HCT116 (cell line): ENCODE data around the gene G2E3. TPM values are rescaled to one million over a fixed set of nuclear protein-coding genes. Genes with fewer than 3 reads are reported as not detected.
A peak's percentile ranks its signal among the peaks of the same experiment; 100 is the strongest.

Experiments
- ATAC-seq: fragments of 200-7000 bp; cut with Tn5 transposase; 2 replicates; pipeline ENCODE4 v1.9.1; 2020; ENCODE audit warnings: mild to moderate bottlenecking, moderate library complexity
- BruUV-seq: library from RNA; stranded (reverse); fragments of 400-500 nt; replicated peaks from 2 replicates; lab custom pipeline; 2021; lab: Mats Ljungman, UMichigan
- CTCF ChIA-PET: fragments of 300-600 bp; sonication (Branson Sonifier 250); formaldehyde crosslinking; loops from one replicate; lab custom pipeline; 2021; ENCODE audit warnings: antibody characterized with exemption; lab: Charles Lee
- POLR2A ChIA-PET: fragments of 300-600, 350-600 bp; sonication (Branson Sonifier 250); formaldehyde crosslinking; loops from one replicate; lab custom pipeline; 2021; ENCODE audit warnings: antibody characterized with exemption; lab: Charles Lee
- RAD21 ChIA-PET, 2 experiments: fragments of 300-600 bp; sonication (Branson Sonifier 250); formaldehyde crosslinking; loops; one replicate each; lab custom pipeline; 2023; ENCODE audit warnings: low total read pairs in 2 of 2; ENCODE audit not compliant: uncharacterized antibody in 2 of 2, unreplicated experiment in 2 of 2, low non-redundant PET in 1 of 2; lab: Charles Lee
- DNase-seq: peaks from one replicate; pipeline ENCODE4 v3.0.0-alpha.2; 2010; ENCODE audit warnings: low read depth, low spot score
- H2AFZ ChIP-seq: fragments of 200-600 bp; shearing (Covaris generic), sonication (generic); 2 replicates; pipeline ENCODE4 v1.6.1; 2017; ENCODE audit warnings: low read depth, mixed run types, mixed read lengths, antibody characterized with exemption, low read length; ENCODE audit not compliant: poor library complexity, severe bottlenecking
- H3K27ac ChIP-seq: 2 replicates; pipeline ENCODE4 v1.5.1; 2012; ENCODE audit warnings: low read depth, low read length
- H3K27me3 ChIP-seq: fragments of 200-600 bp; sonication (generic); 2 replicates; pipeline ENCODE4 v1.6.1; 2016; ENCODE audit warnings: mixed run types, low read length, mixed read lengths; ENCODE audit not compliant: insufficient read depth
- H3K36me3 ChIP-seq, 2 experiments: fragments of 200-500 bp in 1 of 2; fragments of 200-600 bp in 1 of 2; sonication (Bioruptor generic) in 1 of 2; sonication (generic) in 1 of 2; 2 replicates each; pipeline versions ENCODE4 v1.5.1 to v1.6.1; 2014 to 2016; ENCODE audit warnings: low read length in 2 of 2, inconsistent platforms in 1 of 2, mixed read lengths in 1 of 2, mixed run types in 1 of 2; ENCODE audit not compliant: insufficient read depth in 2 of 2, control insufficient read depth in 1 of 2
- H3K4me1 ChIP-seq, 2 experiments: fragments of 200-600 bp in 1 of 2; sonication (generic) in 1 of 2; 2 replicates each; pipeline versions ENCODE4 v1.5.1 to v1.6.1; 2012 to 2017; ENCODE audit warnings: low read length in 2 of 2, inconsistent platforms in 1 of 2, mild to moderate bottlenecking in 1 of 2, mixed read lengths in 1 of 2, mixed run types in 1 of 2, moderate library complexity in 1 of 2; ENCODE audit not compliant: insufficient read depth in 2 of 2, control insufficient read depth in 1 of 2
- H3K4me2 ChIP-seq: fragments of 200-600 bp; sonication (generic); 2 replicates; pipeline ENCODE4 v1.6.1; 2017; ENCODE audit warnings: mixed run types, low read length, mixed read lengths
- H3K4me3 ChIP-seq, 2 experiments: fragments of 200-600 bp in 1 of 2; sonication (generic) in 1 of 2; replicated peaks in 1 of 2; 2 replicates each; pipeline ENCODE4 v1.5.1; 2011 to 2016; ENCODE audit warnings: low read length in 2 of 2, control low read depth in 1 of 2, low read depth in 1 of 2, mild to moderate bottlenecking in 1 of 2, mixed read lengths in 1 of 2, mixed run types in 1 of 2
- H3K79me2 ChIP-seq: fragments of 200-600 bp; sonication (generic); 2 replicates; pipeline ENCODE4 v1.6.1; 2017; ENCODE audit warnings: mild to moderate bottlenecking, mixed run types, low read length, moderate library complexity, mixed read lengths; ENCODE audit not compliant: insufficient read depth
- H3K9ac ChIP-seq: fragments of 200-600 bp; sonication (generic); 2 replicates; pipeline ENCODE4 v1.6.1; 2016; ENCODE audit warnings: low read length, mixed read lengths
- H3K9me2 ChIP-seq: fragments of 200-600 bp; sonication (generic), shearing (Covaris generic); 2 replicates; pipeline ENCODE4 v1.6.1; 2017; ENCODE audit warnings: mixed run types, mild to moderate bottlenecking, moderate library complexity; ENCODE audit not compliant: insufficient read depth
- H3K9me3 ChIP-seq, 2 experiments: fragments of 200-500 bp in 1 of 2; fragments of 200-600 bp in 1 of 2; sonication (Bioruptor generic) in 1 of 2; sonication (generic) in 1 of 2; 2 replicates each; pipeline ENCODE4 v1.6.1; 2014 to 2017; ENCODE audit warnings: low read length in 2 of 2, mixed read lengths in 2 of 2, inconsistent platforms in 1 of 2, low read depth in 1 of 2, mild to moderate bottlenecking in 1 of 2, mixed run types in 1 of 2, moderate library complexity in 1 of 2; ENCODE audit not compliant: control insufficient read depth in 1 of 2, insufficient read depth in 1 of 2
- H4K20me1 ChIP-seq: fragments of 200-600 bp; sonication (generic), shearing (Covaris generic); 2 replicates; pipeline ENCODE4 v1.6.1; 2017; ENCODE audit warnings: mixed run types, mild to moderate bottlenecking, moderate library complexity; ENCODE audit not compliant: insufficient read depth
- ATF3 ChIP-seq: IDR thresholded peaks from 2 replicates; pipeline ENCODE4 v1.6.1; 2012
- CBX3 ChIP-seq: IDR thresholded peaks from 2 replicates; pipeline ENCODE4 v1.6.1; 2012; ENCODE audit warnings: low read depth
- CEBPB ChIP-seq: IDR thresholded peaks from 2 replicates; pipeline ENCODE4 v1.6.1; 2012; ENCODE audit warnings: low read depth
- CTCF ChIP-seq, 3 experiments: fragments of 200-600 bp in 1 of 3; sonication (generic) in 1 of 3; IDR thresholded peaks in 2 of 3; conservative IDR thresholded peaks in 1 of 3; 2 replicates each; pipeline ENCODE4 v1.5.1; 2012 to 2017; ENCODE audit warnings: low read depth in 2 of 3, low read length in 2 of 3, antibody characterized with exemption in 1 of 3, borderline replicate concordance in 1 of 3, control low read depth in 1 of 3, mild to moderate bottlenecking in 1 of 3, mixed read lengths in 1 of 3, mixed run types in 1 of 3, moderate library complexity in 1 of 3; ENCODE audit not compliant: insufficient read depth in 1 of 3
- ELF1 ChIP-seq: IDR thresholded peaks from 2 replicates; pipeline ENCODE4 v1.6.1; 2012; ENCODE audit warnings: low read depth, borderline replicate concordance
- EZH2 ChIP-seq: fragments of 200-600 bp; sonication (generic); IDR thresholded peaks from 2 replicates; pipeline ENCODE4 v1.6.1; 2017; ENCODE audit warnings: antibody characterized with exemption, mixed run types
- EZH2phosphoT487 ChIP-seq: fragments of 200-600 bp; IDR thresholded peaks from 2 replicates; pipeline ENCODE4 v1.6.1; 2018; ENCODE audit warnings: antibody characterized with exemption, borderline replicate concordance
- REST ChIP-seq: IDR thresholded peaks from 2 replicates; pipeline ENCODE4 v1.6.1; 2012; ENCODE audit warnings: low read depth
- SP1 ChIP-seq: IDR thresholded peaks from 2 replicates; pipeline ENCODE4 v1.6.1; 2012; ENCODE audit warnings: low read depth
- SRF ChIP-seq: IDR thresholded peaks from 2 replicates; pipeline ENCODE4 v1.6.1; 2012; ENCODE audit warnings: low read depth
- intact Hi-C: fragments of 100-400 bp; cut with micrococcal nuclease; formaldehyde crosslinking; loops from 2 replicates; pipeline ENCODE4 v1.10.0; 2022
- total RNA-seq: library from RNA; stranded (reverse); gene quantifications from one replicate; pipeline ENCODE4 v1.2.1, GENCODE V29; 2021; ENCODE audit not compliant: unreplicated experiment

Gene G2E3
- total RNA-seq, 1 experiment from 2014 or later = 47.0 TPM

GRCh38 chr14:30528119-30528518 lies 30.8 kb upstream of the G2E3 start:
- no peaks in the 10 kb centered on the region for H3K27me3 ChIP-seq
- intact Hi-C loops = no loop called here
- TF ChIP-seq ELF1 (no peak), REST (peak; percentile 16; the same call in 1 of the 2 replicates)
- ATAC-seq = no peak
- RAD21 ChIA-PET = no interaction called here
- H3K27ac ChIP-seq = no peak overlapping the region
- no peak overlapping the region for H3K4me3 ChIP-seq
- POLR2A ChIA-PET = no interaction called here
- H4K20me1 ChIP-seq = no peaks in the 10 kb centered on the region
- BruUV-seq = no TSS peak
- no peak for DNase-seq
- no peaks in the 10 kb centered on the region for H3K4me1 ChIP-seq
- no peak overlapping the region for H2AFZ ChIP-seq
- H3K36me3 ChIP-seq = no peaks in the 10 kb centered on the region
- H3K4me2 ChIP-seq = no peak overlapping the region
- H3K9ac ChIP-seq = no peak overlapping the region
- H3K9me3 ChIP-seq = no peaks in the 10 kb centered on the region
- CTCF ChIA-PET = no interaction called here
- no peaks in the 10 kb centered on the region for H3K79me2 ChIP-seq
- no peaks in the 10 kb centered on the region for H3K9me2 ChIP-seq

GRCh38 chr14:30528778-30529642 lies 29.9 kb upstream of the G2E3 start:
- H3K9ac ChIP-seq = no peak overlapping the region
- CTCF ChIA-PET = interaction anchor here (0.9 kb wide), 1 partner anchor 8 kb away, joined by 3 read pairs; no protein-coding TSS in a partner anchor
- no TSS peak for BruUV-seq
- no peak overlapping the region for H2AFZ ChIP-seq
- POLR2A ChIA-PET = no interaction called here
- DNase-seq (no peak), ATAC-seq (no peak)
- no peaks in the 10 kb centered on the region for H3K4me1 ChIP-seq
- no peak overlapping the region for H3K27ac ChIP-seq
- H3K27me3 ChIP-seq = no peaks in the 10 kb centered on the region
- RAD21 ChIA-PET = no interaction called here
- H3K4me2 ChIP-seq = no peak overlapping the region
- TF ChIP-seq SRF (no peak), SP1 (no peak), EZH2phosphoT487 (no peak), ATF3 (no peak), CBX3 (no peak), EZH2 (no peak), CTCF (IDR thresholded peaks at IDR 0.05 in 2 of 3, conservative IDR thresholded peaks at IDR 0.05 in 1 of 3; ENCODE audit: borderline replicate concordance in 1 of 3, insufficient read depth in 1 of 3, low read depth in 2 of 3, low read length in 2 of 3) (no peak), CEBPB (no peak)
- no peaks in the 10 kb centered on the region for H3K36me3 ChIP-seq
- H3K9me2 ChIP-seq = no peaks in the 10 kb centered on the region
- intact Hi-C loops = no loop called here
- H4K20me1 ChIP-seq = no peaks in the 10 kb centered on the region
- H3K9me3 ChIP-seq = no peaks in the 10 kb centered on the region
- no peak overlapping the region for H3K4me3 ChIP-seq
- no peaks in the 10 kb centered on the region for H3K79me2 ChIP-seq
